ENCODE measurements around the gene KCNN4. TPM values are rescaled to one million over a fixed set of nuclear protein-coding genes. Genes with fewer than 3 reads are reported as not detected.

KCNN4 gene
- polyA plus RNA-seq, 1 of the 3 experiments (the other 2 are of a cell fraction), result 22.2 TPM

GRCh38 chr19:43719918-43720317, 60.9 kb downstream of the KCNN4 start:
- Histone ChIP-seq H3K27me3 (ENCODE audit: insufficient read depth) (no peaks in the 10 kb centered on the region), H3K36me3 (replicated peaks in 1 of 2; ENCODE audit: control insufficient read depth in 1 of 2, insufficient read depth in 2 of 2, low read length in 1 of 2) (no peaks in the 10 kb centered on the region), H3K9me2 (no peaks in the 10 kb centered on the region), H3K9me3 (no peaks in the 10 kb centered on the region), H4K20me1 (ENCODE audit: insufficient read depth) (no peaks in the 10 kb centered on the region), H3K4me3 (ENCODE audit: low read depth in 2 of 2, low read length in 1 of 2) (no peak overlapping the region), H2AFZ (ENCODE audit: low read depth) (no peak overlapping the region), H3K27ac (ENCODE audit: low read depth in 2 of 2, low read length in 1 of 2) (no peak overlapping the region), H3F3A (replicated peaks; ENCODE audit: insufficient read depth) (no peaks in the 10 kb centered on the region), H3K4me1 (ENCODE audit: control insufficient read depth in 1 of 2, insufficient read depth in 2 of 2, low read depth in 1 of 2, low read length in 1 of 2) (no peaks in the 10 kb centered on the region), H3K4me2 (no peak overlapping the region), H3K79me2 (ENCODE audit: insufficient read depth) (no peaks in the 10 kb centered on the region), H3K9ac (no peak overlapping the region)
- CTCF ChIA-PET, result interaction anchor here (1.2 kb wide), 1 partner anchor 65 kb away, joined by 3 read pairs; no protein-coding TSS in a partner anchor
- TF ChIP-seq ELF1 (IDR thresholded peaks at IDR 0.05), result no peak
- no peak for TF ChIP-seq RCOR1 (IDR thresholded peaks at IDR 0.05; ENCODE audit: low read length)
- TF ChIP-seq SMC3 (IDR thresholded peaks at IDR 0.05; ENCODE audit: low read depth, low read length), result no peak
- TF ChIP-seq NRF1 (IDR thresholded peaks at IDR 0.05; ENCODE audit: low read depth, low read length), result no peak
- no peak for TF ChIP-seq USF2 (IDR thresholded peaks at IDR 0.05; ENCODE audit: borderline replicate concordance, low read depth, low read length)
- TF ChIP-seq CHD2 (IDR thresholded peaks at IDR 0.05; ENCODE audit: low read length, partially characterized antibody), result no peak
- TF ChIP-seq, protein P1, sequence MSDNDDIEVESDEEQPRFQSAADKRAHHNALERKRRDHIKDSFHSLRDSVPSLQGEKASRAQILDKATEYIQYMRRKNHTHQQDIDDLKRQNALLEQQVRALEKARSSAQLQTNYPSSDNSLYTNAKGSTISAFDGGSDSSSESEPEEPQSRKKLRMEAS (IDR thresholded peaks at IDR 0.05; ENCODE audit: low read depth), result no peak
- no peak for TF ChIP-seq RXRA (IDR thresholded peaks at IDR 0.05; ENCODE audit: borderline replicate concordance, low read depth)
- no peak for TF ChIP-seq MEF2A (IDR thresholded peaks at IDR 0.05; ENCODE audit: borderline replicate concordance, low read depth)
- TF ChIP-seq, protein P2, sequence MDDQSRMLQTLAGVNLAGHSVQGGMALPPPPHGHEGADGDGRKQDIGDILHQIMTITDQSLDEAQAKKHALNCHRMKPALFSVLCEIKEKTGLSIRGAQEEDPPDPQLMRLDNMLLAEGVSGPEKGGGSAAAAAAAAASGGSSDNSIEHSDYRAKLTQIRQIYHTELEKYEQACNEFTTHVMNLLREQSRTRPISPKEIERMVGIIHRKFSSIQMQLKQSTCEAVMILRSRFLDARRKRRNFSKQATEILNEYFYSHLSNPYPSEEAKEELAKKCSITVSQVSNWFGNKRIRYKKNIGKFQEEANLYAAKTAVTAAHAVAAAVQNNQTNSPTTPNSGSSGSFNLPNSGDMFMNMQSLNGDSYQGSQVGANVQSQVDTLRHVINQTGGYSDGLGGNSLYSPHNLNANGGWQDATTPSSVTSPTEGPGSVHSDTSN (IDR thresholded peaks at IDR 0.05), result no peak
- no peak for TF ChIP-seq MXI1 (IDR thresholded peaks at IDR 0.05; ENCODE audit: low read depth, low read length)
- POLR2A ChIA-PET, result no interaction called here
- WGBS (ENCODE audit: low lambda C conversion rate), result 77% methylated on average over 5 of the region's 5 CpGs
- DNase-seq, result no peak

DNA sequence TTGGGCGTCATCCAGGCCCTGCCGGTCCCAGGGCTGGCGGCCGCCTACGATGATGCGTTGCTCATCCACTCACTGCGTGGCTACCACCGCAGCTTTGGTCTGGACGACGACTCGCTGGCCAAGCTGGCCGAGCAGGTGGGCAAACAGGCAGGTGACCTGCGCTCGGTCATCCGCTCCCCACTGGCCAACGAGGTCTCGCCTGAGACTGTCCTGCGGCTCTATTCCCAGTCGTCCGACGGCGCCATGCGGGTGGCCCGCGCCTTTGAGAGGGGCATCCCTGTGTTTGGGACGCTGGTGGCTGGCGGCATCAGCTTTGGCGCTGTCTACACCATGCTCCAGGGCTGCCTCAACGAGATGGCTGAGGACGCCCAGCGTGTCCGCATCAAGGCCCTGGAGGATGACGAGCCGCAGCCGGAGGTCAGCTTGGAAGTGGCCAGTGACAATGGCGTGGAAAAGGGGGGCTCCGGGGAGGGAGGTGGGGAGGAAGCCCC, 61.4 kb downstream of the KCNN4 start:
- Histone ChIP-seq H3K27me3 (ENCODE audit: insufficient read depth) (no peaks in the 10 kb centered on the region), H3K9ac (no peak overlapping the region), H3K9me3 (no peaks in the 10 kb centered on the region), H3K27ac (ENCODE audit: low read depth in 2 of 2, low read length in 1 of 2) (no peak overlapping the region), H3K36me3 (replicated peaks in 1 of 2; ENCODE audit: control insufficient read depth in 1 of 2, insufficient read depth in 2 of 2, low read length in 1 of 2) (no peaks in the 10 kb centered on the region), H3K4me1 (ENCODE audit: control insufficient read depth in 1 of 2, insufficient read depth in 2 of 2, low read depth in 1 of 2, low read length in 1 of 2) (no peaks in the 10 kb centered on the region), H3F3A (replicated peaks; ENCODE audit: insufficient read depth) (no peaks in the 10 kb centered on the region), H3K9me2 (no peaks in the 10 kb centered on the region), H3K4me2 (no peak overlapping the region), H3K4me3 (ENCODE audit: low read depth in 2 of 2, low read length in 1 of 2) (no peak overlapping the region), H4K20me1 (ENCODE audit: insufficient read depth) (no peaks in the 10 kb centered on the region), H3K79me2 (ENCODE audit: insufficient read depth) (no peaks in the 10 kb centered on the region), H2AFZ (ENCODE audit: low read depth) (no peak overlapping the region)
- ChIA-PET POLR2A (no interaction called here), CTCF (interaction anchor here (0.8 to 1.2 kb wide), 2 partner anchors 35 to 66 kb away, joined by 3 read pairs; partner anchors contain the start of gene SMG9)
- 86% methylated on average over 29 of the region's 37 CpGs for WGBS (ENCODE audit: low lambda C conversion rate)
- no peak for DNase-seq
- TF ChIP-seq, protein P3, sequence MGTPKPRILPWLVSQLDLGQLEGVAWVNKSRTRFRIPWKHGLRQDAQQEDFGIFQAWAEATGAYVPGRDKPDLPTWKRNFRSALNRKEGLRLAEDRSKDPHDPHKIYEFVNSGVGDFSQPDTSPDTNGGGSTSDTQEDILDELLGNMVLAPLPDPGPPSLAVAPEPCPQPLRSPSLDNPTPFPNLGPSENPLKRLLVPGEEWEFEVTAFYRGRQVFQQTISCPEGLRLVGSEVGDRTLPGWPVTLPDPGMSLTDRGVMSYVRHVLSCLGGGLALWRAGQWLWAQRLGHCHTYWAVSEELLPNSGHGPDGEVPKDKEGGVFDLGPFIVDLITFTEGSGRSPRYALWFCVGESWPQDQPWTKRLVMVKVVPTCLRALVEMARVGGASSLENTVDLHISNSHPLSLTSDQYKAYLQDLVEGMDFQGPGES (IDR thresholded peaks at IDR 0.05; ENCODE audit: low read depth, low read length), result no peak
- TF ChIP-seq, protein P4, sequence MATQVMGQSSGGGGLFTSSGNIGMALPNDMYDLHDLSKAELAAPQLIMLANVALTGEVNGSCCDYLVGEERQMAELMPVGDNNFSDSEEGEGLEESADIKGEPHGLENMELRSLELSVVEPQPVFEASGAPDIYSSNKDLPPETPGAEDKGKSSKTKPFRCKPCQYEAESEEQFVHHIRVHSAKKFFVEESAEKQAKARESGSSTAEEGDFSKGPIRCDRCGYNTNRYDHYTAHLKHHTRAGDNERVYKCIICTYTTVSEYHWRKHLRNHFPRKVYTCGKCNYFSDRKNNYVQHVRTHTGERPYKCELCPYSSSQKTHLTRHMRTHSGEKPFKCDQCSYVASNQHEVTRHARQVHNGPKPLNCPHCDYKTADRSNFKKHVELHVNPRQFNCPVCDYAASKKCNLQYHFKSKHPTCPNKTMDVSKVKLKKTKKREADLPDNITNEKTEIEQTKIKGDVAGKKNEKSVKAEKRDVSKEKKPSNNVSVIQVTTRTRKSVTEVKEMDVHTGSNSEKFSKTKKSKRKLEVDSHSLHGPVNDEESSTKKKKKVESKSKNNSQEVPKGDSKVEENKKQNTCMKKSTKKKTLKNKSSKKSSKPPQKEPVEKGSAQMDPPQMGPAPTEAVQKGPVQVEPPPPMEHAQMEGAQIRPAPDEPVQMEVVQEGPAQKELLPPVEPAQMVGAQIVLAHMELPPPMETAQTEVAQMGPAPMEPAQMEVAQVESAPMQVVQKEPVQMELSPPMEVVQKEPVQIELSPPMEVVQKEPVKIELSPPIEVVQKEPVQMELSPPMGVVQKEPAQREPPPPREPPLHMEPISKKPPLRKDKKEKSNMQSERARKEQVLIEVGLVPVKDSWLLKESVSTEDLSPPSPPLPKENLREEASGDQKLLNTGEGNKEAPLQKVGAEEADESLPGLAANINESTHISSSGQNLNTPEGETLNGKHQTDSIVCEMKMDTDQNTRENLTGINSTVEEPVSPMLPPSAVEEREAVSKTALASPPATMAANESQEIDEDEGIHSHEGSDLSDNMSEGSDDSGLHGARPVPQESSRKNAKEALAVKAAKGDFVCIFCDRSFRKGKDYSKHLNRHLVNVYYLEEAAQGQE (IDR thresholded peaks at IDR 0.05; ENCODE audit: low read depth, low read length), result no peak
- TF ChIP-seq NFIC (IDR thresholded peaks at IDR 0.05; ENCODE audit: borderline replicate concordance) (no peak), CHD2 (IDR thresholded peaks at IDR 0.05; ENCODE audit: low read length, partially characterized antibody) (no peak), YY1 (IDR thresholded peaks at IDR 0.05; ENCODE audit: low read depth) (no peak), RAD21 (IDR thresholded peaks at IDR 0.05; ENCODE audit: low read length) (no peak), NRF1 (IDR thresholded peaks at IDR 0.05; ENCODE audit: low read depth, low read length) (no peak), USF1 (IDR thresholded peaks at IDR 0.05; ENCODE audit: borderline replicate concordance, low read depth) (no peak), SMC3 (IDR thresholded peaks at IDR 0.05; ENCODE audit: low read depth, low read length) (no peak), TCF12 (IDR thresholded peaks at IDR 0.05) (no peak), RXRA (IDR thresholded peaks at IDR 0.05; ENCODE audit: borderline replicate concordance, low read depth) (no peak), MXI1 (IDR thresholded peaks at IDR 0.05; ENCODE audit: low read depth, low read length) (no peak), FOXJ3 (CRISPR knock-in tag; IDR thresholded peaks at IDR 0.05) (no peak), RCOR1 (IDR thresholded peaks at IDR 0.05; ENCODE audit: low read length) (no peak), MEF2A (IDR thresholded peaks at IDR 0.05; ENCODE audit: borderline replicate concordance, low read depth) (no peak), GATA2 (CRISPR knock-in tag; IDR thresholded peaks at IDR 0.05) (no peak), ELF1 (IDR thresholded peaks at IDR 0.05) (no peak)

Data from SK-N-SH (cell line).